GM23338 (cell line): ENCODE results near the gene GID4. TPM values are rescaled to one million over a fixed set of nuclear protein-coding genes. Genes with fewer than 3 reads are reported as not detected.

Source experiments
- ATAC-seq: fragments of 200-7000 bp; cut with Tn5 transposase; 3 replicates; pipeline ENCODE4 v1.9.1; 2020
- DNase-seq: peaks from one replicate; pipeline ENCODE4 v3.0.0-alpha.2; 2015; ENCODE audit warnings: low spot score
- H2AFZ ChIP-seq: fragments of 200-600 bp; sonication (generic); 2 replicates; pipeline ENCODE4 v1.8.0; 2016; ENCODE audit warnings: antibody characterized with exemption, mild to moderate bottlenecking, moderate library complexity
- H3F3A ChIP-seq: fragments of 200-600 bp; sonication (generic); replicated peaks from 2 replicates; pipeline ENCODE4 v1.8.0; 2017; ENCODE audit warnings: antibody characterized with exemption, mixed run types, low read depth
- H3K27ac ChIP-seq: fragments of 200-600 bp; sonication (generic); 2 replicates; pipeline ENCODE4 v1.6.1; 2016; ENCODE audit warnings: low read depth
- H3K27me3 ChIP-seq: fragments of 200-600 bp; sonication (generic); 2 replicates; pipeline ENCODE4 v1.8.0; 2016; ENCODE audit warnings: mild to moderate bottlenecking, mixed run types, moderate library complexity; ENCODE audit not compliant: insufficient read depth
- H3K36me3 ChIP-seq: fragments of 200-600 bp; sonication (generic); 2 replicates; pipeline ENCODE4 v1.8.0; 2016; ENCODE audit warnings: mild to moderate bottlenecking; ENCODE audit not compliant: insufficient read depth
- H3K4me1 ChIP-seq: fragments of 200-600 bp; sonication (generic); 2 replicates; pipeline ENCODE4 v1.8.0; 2016; ENCODE audit warnings: mild to moderate bottlenecking, moderate library complexity; ENCODE audit not compliant: insufficient read depth
- H3K4me2 ChIP-seq: fragments of 200-600 bp; sonication (generic); 2 replicates; pipeline ENCODE4 v1.7.1; 2017; ENCODE audit warnings: mixed run types
- H3K4me3 ChIP-seq: fragments of 200-600 bp; sonication (generic); 2 replicates; pipeline ENCODE4 v1.6.1; 2016; ENCODE audit warnings: mixed run types
- H3K79me2 ChIP-seq: fragments of 200-600 bp; sonication (generic); replicated peaks from 2 replicates; pipeline ENCODE4 v1.8.0; 2017; ENCODE audit warnings: mild to moderate bottlenecking; ENCODE audit not compliant: insufficient read depth
- H3K9me2 ChIP-seq: fragments of 200-600 bp; sonication (generic); 2 replicates; pipeline ENCODE4 v1.8.0; 2017; ENCODE audit not compliant: insufficient read depth
- H4K20me1 ChIP-seq: fragments of 200-600 bp; sonication (generic); replicated peaks from 2 replicates; pipeline ENCODE4 v1.8.0; 2017; ENCODE audit warnings: mild to moderate bottlenecking; ENCODE audit not compliant: insufficient read depth
- H3K27ac Mint-ChIP-seq: 2 replicates; pipeline ENCODE4 v1.8.0; 2020; ENCODE audit warnings: inconsistent platforms, mild to moderate bottlenecking, moderate library complexity, mixed read lengths
- H3K27me3 Mint-ChIP-seq: 3 replicates; pipeline ENCODE4 v1.8.0; 2022; ENCODE audit warnings: low read depth, mild to moderate bottlenecking, moderate library complexity, mixed read lengths, inconsistent platforms; ENCODE audit not compliant: insufficient read depth, poor library complexity
- H3K36me3 Mint-ChIP-seq: 3 replicates; pipeline ENCODE4 v1.8.0; 2021; ENCODE audit warnings: low read depth, mild to moderate bottlenecking, inconsistent platforms, moderate library complexity, mixed read lengths
- H3K4me1 Mint-ChIP-seq: 3 replicates; pipeline ENCODE4 v1.8.0; 2020; ENCODE audit warnings: mild to moderate bottlenecking, inconsistent platforms, mixed read lengths
- H3K4me3 Mint-ChIP-seq: 3 replicates; pipeline ENCODE4 v1.8.0; 2021; ENCODE audit warnings: moderate library complexity, mild to moderate bottlenecking, inconsistent platforms, mixed read lengths
- H3K9me3 Mint-ChIP-seq: 3 replicates; pipeline ENCODE4 v1.8.0; 2020; ENCODE audit warnings: moderate library complexity, mild to moderate bottlenecking, inconsistent platforms, mixed read lengths
- CREB1 ChIP-seq: fragments of 250-450 bp; sonication (Bioruptor Pico); IDR thresholded peaks from 2 replicates; pipeline ENCODE4 v1.5.0; 2020; ENCODE audit warnings: low read depth, mild to moderate bottlenecking, moderate library complexity
- CTCF ChIP-seq, 2 experiments: fragments of 200-600 bp in 1 of 2; sonication (generic) in 1 of 2; conservative IDR thresholded peaks; 2 replicates each; pipeline versions ENCODE4 v1.5.1 to v1.6.1; 2016 to 2017; ENCODE audit warnings: antibody characterized with exemption in 2 of 2, low read depth in 2 of 2, mild to moderate bottlenecking in 2 of 2, moderate library complexity in 1 of 2
- EZH2 ChIP-seq: fragments of 200-600 bp; sonication (generic); IDR thresholded peaks from one replicate; pipeline ENCODE4 v1.8.0; 2017; ENCODE audit warnings: antibody characterized with exemption, mild to moderate bottlenecking, low read depth; ENCODE audit not compliant: unreplicated experiment
- EZH2phosphoT487 ChIP-seq: fragments of 200-600 bp; sonication (generic); IDR thresholded peaks from one replicate; pipeline ENCODE4 v1.8.1; 2018; ENCODE audit warnings: antibody characterized with exemption; ENCODE audit not compliant: unreplicated experiment
- JUNB ChIP-seq: IDR thresholded peaks from one replicate; pipeline ENCODE4 v1.6.1; 2016; ENCODE audit warnings: antibody characterized with exemption; ENCODE audit not compliant: unreplicated experiment
- NANOG ChIP-seq: IDR thresholded peaks from 2 replicates; pipeline ENCODE4 v1.6.1; 2016; ENCODE audit warnings: antibody characterized with exemption, borderline replicate concordance
- POLR2AphosphoS5 ChIP-seq: IDR thresholded peaks from 2 replicates; pipeline ENCODE4 v1.6.1; 2016; ENCODE audit warnings: antibody characterized with exemption, low read depth
- STAT1 ChIP-seq: IDR thresholded peaks from one replicate; pipeline ENCODE4 v1.6.1; 2016; ENCODE audit warnings: antibody characterized with exemption; ENCODE audit not compliant: unreplicated experiment
- ZNF114 ChIP-seq: fragments of 250-450 bp; sonication (Bioruptor Pico); IDR thresholded peaks from 2 replicates; pipeline ENCODE4 v1.5.0; 2020; ENCODE audit warnings: mild to moderate bottlenecking, moderate library complexity
- ZNF331 ChIP-seq: fragments of 250-450 bp; sonication (Bioruptor Pico); IDR thresholded peaks from 2 replicates; pipeline ENCODE4 v1.5.0; 2020; ENCODE audit warnings: low read depth, mild to moderate bottlenecking, moderate library complexity
- polyA plus RNA-seq: library from polyadenylated mRNA; unstranded; fragments of >200 nt; fragmentation: Nextera tagmentation; extraction: Ambion mirVana; gene quantifications from 2 replicates; pipeline ENCODE4 v1.2.1, GENCODE V29; 2016
- total RNA-seq: library from RNA; depleted of rRNA; stranded (reverse); fragments of >200 nt; shearing (Covaris generic); gene quantifications from 2 replicates; pipeline ENCODE4 v1.2.3, GENCODE V29; 2014
- TF ChIP-seq, protein P1 (sequence below): IDR thresholded peaks from 2 replicates; pipeline ENCODE4 v1.6.1; 2016; ENCODE audit warnings: antibody characterized with exemption
- TF ChIP-seq, protein P2 (sequence below): IDR thresholded peaks from one replicate; pipeline ENCODE4 v1.6.1; 2018; ENCODE audit warnings: antibody characterized with exemption; ENCODE audit not compliant: unreplicated experiment
- TF ChIP-seq, protein P3 (sequence below): fragments of 250-450 bp; sonication (Bioruptor Pico); IDR thresholded peaks from 2 replicates; pipeline ENCODE4 v1.5.0; 2020; ENCODE audit warnings: mild to moderate bottlenecking, moderate library complexity

GID4 gene
- total and polyA plus RNA-seq, 2 experiments from 2014 or later = 6.3 to 11.2 TPM

GRCh38 chr17:18056214-18056613 lies 17.0 kb downstream of the GID4 start (continued):
- no peak for TF ChIP-seq JUNB
- TF ChIP-seq, protein P1, sequence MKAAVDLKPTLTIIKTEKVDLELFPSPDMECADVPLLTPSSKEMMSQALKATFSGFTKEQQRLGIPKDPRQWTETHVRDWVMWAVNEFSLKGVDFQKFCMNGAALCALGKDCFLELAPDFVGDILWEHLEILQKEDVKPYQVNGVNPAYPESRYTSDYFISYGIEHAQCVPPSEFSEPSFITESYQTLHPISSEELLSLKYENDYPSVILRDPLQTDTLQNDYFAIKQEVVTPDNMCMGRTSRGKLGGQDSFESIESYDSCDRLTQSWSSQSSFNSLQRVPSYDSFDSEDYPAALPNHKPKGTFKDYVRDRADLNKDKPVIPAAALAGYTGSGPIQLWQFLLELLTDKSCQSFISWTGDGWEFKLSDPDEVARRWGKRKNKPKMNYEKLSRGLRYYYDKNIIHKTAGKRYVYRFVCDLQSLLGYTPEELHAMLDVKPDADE = no peak
- TF ChIP-seq CTCF (conservative IDR thresholded peaks at IDR 0.05; ENCODE audit: low read depth in 2 of 2) = no peak
- TF ChIP-seq ZNF331 = no peak
- TF ChIP-seq EZH2phosphoT487 = no peak
- no peak for TF ChIP-seq CREB1 (CRISPR knock-in tag)
- no peak for TF ChIP-seq POLR2AphosphoS5

- H3K4me1 Mint-ChIP-seq = no peaks in the 10 kb centered on the region
- H3K4me2 ChIP-seq = no peak overlapping the region
- TF ChIP-seq STAT1 (no peak), NANOG (no peak), CREB1 (CRISPR knock-in tag) (no peak), EZH2phosphoT487 (no peak), EZH2 (no peak), ZNF114 (CRISPR knock-in tag) (no peak), POLR2AphosphoS5 (no peak), JUNB (no peak), ZNF331 (no peak)
- TF ChIP-seq, protein P2, sequence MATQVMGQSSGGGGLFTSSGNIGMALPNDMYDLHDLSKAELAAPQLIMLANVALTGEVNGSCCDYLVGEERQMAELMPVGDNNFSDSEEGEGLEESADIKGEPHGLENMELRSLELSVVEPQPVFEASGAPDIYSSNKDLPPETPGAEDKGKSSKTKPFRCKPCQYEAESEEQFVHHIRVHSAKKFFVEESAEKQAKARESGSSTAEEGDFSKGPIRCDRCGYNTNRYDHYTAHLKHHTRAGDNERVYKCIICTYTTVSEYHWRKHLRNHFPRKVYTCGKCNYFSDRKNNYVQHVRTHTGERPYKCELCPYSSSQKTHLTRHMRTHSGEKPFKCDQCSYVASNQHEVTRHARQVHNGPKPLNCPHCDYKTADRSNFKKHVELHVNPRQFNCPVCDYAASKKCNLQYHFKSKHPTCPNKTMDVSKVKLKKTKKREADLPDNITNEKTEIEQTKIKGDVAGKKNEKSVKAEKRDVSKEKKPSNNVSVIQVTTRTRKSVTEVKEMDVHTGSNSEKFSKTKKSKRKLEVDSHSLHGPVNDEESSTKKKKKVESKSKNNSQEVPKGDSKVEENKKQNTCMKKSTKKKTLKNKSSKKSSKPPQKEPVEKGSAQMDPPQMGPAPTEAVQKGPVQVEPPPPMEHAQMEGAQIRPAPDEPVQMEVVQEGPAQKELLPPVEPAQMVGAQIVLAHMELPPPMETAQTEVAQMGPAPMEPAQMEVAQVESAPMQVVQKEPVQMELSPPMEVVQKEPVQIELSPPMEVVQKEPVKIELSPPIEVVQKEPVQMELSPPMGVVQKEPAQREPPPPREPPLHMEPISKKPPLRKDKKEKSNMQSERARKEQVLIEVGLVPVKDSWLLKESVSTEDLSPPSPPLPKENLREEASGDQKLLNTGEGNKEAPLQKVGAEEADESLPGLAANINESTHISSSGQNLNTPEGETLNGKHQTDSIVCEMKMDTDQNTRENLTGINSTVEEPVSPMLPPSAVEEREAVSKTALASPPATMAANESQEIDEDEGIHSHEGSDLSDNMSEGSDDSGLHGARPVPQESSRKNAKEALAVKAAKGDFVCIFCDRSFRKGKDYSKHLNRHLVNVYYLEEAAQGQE = no peak
- TF ChIP-seq, protein P3, sequence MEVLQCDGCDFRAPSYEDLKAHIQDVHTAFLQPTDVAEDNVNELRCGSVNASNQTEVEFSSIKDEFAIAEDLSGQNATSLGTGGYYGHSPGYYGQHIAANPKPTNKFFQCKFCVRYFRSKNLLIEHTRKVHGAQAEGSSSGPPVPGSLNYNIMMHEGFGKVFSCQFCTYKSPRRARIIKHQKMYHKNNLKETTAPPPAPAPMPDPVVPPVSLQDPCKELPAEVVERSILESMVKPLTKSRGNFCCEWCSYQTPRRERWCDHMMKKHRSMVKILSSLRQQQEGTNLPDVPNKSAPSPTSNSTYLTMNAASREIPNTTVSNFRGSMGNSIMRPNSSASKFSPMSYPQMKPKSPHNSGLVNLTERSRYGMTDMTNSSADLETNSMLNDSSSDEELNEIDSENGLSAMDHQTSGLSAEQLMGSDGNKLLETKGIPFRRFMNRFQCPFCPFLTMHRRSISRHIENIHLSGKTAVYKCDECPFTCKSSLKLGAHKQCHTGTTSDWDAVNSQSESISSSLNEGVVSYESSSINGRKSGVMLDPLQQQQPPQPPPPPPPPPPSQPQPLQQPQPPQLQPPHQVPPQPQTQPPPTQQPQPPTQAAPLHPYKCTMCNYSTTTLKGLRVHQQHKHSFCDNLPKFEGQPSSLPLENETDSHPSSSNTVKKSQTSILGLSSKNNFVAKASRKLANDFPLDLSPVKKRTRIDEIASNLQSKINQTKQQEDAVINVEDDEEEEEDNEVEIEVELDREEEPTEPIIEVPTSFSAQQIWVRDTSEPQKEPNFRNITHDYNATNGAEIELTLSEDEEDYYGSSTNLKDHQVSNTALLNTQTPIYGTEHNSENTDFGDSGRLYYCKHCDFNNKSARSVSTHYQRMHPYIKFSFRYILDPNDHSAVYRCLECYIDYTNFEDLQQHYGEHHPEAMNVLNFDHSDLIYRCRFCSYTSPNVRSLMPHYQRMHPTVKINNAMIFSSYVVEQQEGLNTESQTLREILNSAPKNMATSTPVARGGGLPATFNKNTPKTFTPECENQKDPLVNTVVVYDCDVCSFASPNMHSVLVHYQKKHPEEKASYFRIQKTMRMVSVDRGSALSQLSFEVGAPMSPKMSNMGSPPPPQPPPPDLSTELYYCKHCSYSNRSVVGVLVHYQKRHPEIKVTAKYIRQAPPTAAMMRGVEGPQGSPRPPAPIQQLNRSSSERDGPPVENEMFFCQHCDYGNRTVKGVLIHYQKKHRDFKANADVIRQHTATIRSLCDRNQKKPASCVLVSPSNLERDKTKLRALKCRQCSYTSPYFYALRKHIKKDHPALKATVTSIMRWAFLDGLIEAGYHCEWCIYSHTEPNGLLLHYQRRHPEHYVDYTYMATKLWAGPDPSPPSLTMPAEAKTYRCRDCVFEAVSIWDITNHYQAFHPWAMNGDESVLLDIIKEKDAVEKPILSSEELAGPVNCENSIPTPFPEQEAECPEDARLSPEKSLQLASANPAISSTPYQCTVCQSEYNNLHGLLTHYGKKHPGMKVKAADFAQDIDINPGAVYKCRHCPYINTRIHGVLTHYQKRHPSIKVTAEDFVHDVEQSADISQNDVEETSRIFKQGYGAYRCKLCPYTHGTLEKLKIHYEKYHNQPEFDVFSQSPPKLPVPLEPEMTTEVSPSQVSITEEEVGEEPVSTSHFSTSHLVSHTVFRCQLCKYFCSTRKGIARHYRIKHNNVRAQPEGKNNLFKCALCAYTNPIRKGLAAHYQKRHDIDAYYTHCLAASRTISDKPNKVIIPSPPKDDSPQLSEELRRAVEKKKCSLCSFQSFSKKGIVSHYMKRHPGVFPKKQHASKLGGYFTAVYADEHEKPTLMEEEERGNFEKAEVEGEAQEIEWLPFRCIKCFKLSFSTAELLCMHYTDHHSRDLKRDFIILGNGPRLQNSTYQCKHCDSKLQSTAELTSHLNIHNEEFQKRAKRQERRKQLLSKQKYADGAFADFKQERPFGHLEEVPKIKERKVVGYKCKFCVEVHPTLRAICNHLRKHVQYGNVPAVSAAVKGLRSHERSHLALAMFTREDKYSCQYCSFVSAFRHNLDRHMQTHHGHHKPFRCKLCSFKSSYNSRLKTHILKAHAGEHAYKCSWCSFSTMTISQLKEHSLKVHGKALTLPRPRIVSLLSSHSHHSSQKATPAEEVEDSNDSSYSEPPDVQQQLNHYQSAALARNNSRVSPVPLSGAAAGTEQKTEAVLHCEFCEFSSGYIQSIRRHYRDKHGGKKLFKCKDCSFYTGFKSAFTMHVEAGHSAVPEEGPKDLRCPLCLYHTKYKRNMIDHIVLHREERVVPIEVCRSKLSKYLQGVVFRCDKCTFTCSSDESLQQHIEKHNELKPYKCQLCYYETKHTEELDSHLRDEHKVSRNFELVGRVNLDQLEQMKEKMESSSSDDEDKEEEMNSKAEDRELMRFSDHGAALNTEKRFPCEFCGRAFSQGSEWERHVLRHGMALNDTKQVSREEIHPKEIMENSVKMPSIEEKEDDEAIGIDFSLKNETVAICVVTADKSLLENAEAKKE = no peak
These were observed 20.1 kb downstream of the GID4 start for GRCh38 chr17:18059283-18059682.

More at GRCh38 chr17:18059283-18059682, 20.1 kb downstream of the GID4 start:
- no peak overlapping the region for H2AFZ ChIP-seq
- H3K36me3 ChIP-seq = peaks cover 9% of the 10 kb centered on the region; the same call in 1 of the 2 replicates
- no peaks in the 10 kb centered on the region for H3K4me1 ChIP-seq
- Mint-ChIP-seq H3K27ac (no peak overlapping the region), H3K9me3 (no peaks in the 10 kb centered on the region), H3K36me3 (peaks cover 28% of the 10 kb centered on the region), H3K4me3 (no peak overlapping the region), H3K27me3 (peaks cover 1% of the 10 kb centered on the region)
- DNase-seq (no peak), ATAC-seq (no peak)
- H3K79me2 ChIP-seq = no peaks in the 10 kb centered on the region
- no peaks in the 10 kb centered on the region; the same call in 1 of the 2 replicates for H4K20me1 ChIP-seq
- H3K9me2 ChIP-seq = no peaks in the 10 kb centered on the region
- no peaks in the 10 kb centered on the region for H3F3A ChIP-seq
- no peak overlapping the region for H3K4me3 ChIP-seq
- H3K27me3 ChIP-seq = no peaks in the 10 kb centered on the region
- H3K27ac ChIP-seq = no peak overlapping the region
